Measurements from ENCODE around the gene ARID1B. TPM values are rescaled to one million over a fixed set of nuclear protein-coding genes. Genes with fewer than 3 reads are reported as not detected.
"Not testable (repeated sequence)": the region's sequence is repeated elsewhere in the genome, so short reads cannot be mapped to it uniquely, and the experiment has no call there.

ARID1B gene
- polyA plus RNA-seq, 5 donors: 76.6 to 100 (median 83.2) TPM

DNA sequence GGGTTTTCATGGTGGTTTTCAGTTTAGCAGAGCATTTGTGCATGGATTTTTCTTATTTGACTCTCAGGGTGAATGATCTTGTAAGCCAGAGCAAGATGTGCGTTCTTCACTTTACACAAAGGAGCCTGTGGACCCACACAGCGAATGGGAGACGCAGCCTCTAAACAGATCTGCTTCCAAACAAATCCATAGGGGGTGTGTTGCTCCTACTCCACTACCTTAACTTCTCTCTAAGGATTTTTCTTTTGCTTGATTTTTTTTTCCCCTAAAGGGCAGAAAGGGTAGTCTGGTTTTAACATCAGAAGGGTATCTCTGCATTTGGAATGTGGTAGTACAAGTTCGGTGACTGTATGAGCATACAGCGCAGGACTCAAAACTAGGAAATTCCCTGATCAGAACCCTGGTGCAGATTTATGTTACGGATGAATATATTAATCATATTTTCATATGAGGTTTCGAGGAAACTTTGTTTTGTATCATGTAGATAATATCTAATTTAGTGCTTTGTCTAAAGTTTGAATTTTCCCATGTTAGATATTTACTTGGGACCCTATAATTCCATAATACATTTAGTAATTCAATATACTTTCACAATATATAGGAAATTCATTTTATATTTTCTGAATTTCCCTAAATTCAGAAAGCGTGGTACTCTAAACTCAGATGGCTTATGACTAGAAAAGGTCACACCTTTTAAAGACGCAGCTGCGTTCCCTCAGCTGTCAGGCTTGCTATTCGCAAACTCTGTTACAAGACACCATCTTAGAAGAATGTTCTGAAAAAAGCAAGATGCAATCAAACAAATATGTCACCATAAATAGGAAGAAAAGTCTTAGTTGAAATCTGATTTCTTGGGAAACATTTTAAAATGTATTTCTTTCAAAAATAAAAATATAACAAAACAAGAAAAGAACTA, 349.3 kb downstream of the ARID1B start:
- DNase-seq: no peak

DNA sequence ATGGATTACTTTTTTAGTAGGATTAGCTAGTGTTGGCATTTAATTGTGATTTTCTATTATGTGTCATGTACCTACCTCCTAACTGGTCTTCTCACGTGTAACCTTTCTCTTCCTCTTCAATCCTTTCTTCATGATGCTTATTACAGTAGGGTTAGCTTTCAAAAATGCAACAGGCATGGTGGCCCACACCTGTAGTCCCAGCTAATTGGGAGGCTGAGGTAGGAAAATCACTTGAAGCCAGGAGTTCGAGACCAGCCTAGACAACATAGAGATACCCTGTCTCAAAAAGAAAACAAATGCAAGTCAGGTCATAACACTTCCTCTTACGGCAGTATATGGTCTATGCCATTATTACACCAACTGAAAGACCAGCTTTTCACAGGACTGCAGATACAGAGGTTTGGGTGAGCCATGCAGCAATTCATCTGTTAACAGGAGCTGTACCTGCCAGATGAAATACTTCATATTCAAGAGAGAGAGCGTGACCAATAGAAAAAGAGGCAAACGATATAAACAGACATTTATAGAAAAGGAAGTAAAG, 351.1 kb downstream of the ARID1B start:
- no peak for DNase-seq

DNA sequence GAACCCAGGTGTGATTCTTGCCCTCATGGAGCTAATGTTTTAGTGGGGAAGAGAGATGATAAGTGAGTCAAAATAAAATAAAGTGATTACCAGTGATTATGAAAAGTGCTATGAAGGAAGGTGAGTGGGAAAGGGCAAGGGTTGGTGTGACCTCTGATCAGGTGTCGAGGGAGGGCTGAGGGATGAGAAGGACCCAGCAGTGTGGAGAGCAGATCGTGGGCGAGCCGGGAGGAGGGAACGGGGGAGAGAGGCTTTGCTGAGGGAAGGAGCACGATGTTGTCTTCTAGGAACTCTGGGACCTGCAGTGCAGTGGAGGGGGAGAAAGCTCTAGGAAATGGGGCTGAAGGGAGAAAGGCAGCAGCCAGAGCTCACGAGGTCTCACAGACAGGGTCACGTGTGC, 354.1 kb downstream of the ARID1B start:
- no peak for DNase-seq

DNA sequence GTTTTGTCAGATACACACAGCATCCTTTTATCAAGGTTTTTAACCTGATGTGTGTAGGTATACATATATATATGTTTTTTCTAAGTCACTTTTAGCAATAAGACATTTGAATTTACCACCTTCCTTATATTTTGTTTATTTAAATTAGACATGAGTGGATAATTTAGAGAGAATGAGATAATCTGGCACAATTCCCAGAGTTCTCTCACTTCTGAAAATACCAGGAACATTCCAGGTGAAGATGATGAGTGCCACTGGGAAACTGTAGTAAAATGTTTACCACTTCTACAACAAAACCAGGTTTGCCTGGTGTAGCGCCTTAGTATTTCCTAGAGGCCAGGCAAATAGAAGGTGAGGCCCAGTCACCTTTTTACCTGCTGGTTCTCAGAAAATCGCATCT, 356.7 kb downstream of the ARID1B start:
- DNase-seq: no peak

DNA sequence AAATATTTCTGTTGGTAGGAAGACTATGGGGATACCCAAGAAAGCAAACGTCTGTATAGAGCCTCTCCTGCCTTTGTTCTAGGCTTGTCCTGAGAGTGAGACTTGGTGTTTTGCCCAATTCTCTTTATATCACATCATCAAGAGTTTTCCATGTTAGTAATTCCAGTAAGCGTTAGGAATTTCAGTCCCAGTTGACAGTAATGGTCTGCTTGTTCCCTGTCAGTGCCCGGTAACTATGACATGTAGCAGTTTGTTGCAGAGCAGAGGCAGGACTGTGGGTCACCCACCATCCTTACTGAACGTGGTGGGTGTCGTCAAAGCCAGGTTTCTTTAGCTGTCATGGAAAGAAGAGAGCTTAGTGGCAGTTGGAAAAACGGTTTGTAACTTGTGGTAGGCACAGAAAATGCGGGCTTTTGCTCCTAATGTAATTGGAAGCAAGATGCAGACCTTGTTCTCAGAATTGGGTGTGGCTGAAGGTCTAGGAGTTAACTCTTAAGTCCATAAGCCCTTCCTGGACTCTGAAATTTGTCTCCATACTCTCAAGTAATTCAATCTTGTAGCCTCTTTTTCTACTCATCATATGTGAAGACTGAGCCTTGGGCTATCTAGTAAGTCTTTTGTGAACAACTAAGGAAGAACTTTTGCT, 357.3 kb downstream of the ARID1B start:
- no peak for DNase-seq

DNA sequence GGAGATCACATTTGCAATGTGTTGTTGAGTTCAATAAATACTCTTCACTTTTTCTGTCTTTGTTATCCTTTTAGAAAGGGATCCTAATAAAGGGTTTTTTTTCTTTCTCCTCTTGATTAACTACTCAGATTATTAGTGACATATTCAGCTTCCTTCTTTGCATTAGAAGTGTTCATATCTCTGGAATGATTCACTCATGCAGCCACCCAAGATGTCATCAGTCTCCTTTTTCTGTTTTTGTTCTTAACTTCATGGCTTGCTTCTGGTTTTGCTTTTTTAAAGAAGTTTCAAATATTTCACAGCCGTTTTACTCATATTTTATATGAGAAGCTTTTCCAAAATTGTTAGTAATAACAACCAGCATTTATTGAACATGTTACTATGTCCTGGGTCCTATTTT, 358.5 kb downstream of the ARID1B start:
- no peak for DNase-seq

DNA sequence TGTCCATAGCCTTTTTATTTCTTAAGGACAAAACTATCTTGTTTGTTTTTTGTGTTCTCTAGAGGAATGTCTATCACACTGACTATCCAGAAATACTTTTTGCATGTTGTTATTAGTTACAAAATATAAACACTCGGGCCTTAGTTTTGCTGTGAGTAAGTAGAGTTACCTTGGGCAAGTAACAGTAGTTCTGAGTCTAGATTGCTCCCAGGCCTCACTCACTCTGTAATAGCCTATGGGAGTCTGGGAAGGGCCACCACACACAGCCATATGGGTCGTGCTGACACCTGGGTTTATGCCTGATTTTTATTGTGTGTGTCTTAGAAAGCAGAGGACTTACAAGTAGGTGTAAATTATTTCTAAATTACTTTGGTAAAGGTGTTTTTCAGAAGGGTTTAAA, 360.3 kb downstream of the ARID1B start:
- DNase-seq: no peak

DNA sequence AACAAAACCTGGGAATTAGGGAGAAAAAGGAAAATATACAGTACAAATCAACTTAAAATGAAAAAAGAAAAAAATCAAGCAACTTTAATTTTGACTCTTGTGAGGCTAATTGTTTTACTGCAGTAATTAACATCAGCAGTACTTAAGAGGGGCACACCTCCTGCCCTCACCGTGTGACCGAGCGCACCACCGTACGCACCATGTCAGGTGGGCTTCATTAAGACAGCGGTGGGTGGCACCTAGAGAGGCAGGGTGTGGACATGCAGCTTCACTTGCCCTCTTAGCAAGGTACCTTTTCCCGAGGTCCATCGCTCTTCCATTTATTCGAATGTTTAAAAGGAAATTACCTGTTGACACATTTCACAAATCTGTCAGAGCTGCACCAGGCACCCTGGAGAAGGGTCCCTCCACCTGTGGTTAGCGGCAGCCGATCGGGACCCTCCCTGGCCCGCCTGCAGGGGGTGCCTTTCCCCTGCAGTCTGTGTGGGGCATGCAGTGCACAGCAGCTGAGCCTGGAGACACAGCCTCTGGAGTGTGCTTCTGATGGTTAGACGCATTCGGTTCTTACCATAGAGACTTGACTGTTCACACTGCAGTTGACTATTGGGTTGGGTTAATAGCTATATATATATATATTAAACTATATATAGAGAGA, 362.0 kb downstream of the ARID1B start:
- DNase-seq: no peak

DNA sequence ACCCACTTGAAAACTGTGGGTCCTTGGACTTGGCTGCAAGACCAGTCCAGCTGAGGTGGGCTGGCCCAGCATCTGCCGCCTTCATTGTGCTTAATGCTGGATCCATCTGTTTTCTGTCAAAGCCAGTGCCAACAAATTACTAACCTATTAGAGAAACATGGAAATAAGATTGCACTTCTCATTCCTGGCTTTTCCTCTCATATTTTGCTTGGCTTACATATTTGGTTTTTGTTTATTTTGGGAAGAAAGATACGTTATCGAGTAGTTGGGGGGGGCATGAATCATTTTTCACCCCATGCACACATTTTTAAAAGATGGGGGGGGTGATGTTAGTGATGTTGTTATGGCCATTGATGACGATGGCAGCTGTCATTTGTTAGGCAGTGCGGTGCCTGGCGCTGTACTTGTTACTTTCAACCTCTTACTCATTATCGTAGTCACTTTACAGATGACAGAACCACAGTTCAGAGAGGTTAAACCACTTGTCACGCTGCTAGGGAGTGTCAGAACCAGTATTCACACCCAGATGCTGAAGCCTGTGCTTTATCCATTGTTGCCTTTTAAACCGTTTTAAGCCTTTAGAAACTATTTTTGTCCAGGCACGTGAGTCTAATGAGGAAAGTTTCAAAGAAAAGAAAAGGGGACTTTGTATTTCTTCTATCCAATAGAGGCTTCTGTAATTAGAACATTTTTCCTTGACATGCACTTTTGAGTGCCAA, 366.2 kb downstream of the ARID1B start:
- DNase-seq: peak; percentile 51 to 52

DNA sequence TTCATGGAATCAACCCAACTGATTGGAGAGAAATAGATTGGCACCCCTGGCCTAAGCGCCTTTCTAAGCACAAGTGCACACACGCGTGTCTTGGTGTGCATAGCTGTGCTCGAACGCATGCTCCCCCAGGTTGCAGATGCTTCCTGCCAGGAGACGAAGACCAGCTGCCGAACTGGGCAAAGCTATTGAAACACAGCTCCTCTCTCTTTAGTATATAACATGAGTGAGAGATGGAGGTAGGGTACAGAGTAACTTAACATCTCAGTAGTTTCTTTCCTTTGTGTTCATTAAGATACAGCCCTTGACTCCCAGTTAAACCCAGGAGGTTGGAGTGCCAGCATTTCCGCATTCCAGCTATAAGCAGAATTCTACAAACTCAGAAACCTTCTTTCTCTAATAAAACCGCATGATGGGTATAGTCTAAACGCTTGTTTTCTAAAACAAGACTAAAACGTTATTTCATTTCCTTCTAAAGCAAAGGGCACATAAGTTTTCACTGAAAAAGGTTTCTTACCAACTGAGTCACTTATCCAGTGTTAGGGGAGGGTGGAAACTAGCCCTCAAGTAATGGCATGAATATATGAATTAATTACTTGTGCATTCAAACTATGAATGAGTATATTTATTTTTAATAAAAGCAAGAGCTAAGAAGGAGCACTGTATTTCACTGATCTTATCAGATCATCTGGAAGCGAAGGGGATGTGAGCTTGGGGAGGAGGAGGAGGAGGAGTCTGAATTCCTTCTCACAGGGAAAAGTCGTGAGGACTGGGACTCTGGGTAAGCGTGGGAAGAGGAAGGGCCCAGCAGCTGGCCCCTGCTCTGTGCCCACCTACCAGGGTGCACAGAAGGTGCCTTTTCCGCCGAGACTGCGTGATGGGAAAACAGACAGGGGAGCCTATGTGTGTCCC, 367.0 kb downstream of the ARID1B start:
- peak in 1 of 2 donors; percentile 53 for DNase-seq

DNA sequence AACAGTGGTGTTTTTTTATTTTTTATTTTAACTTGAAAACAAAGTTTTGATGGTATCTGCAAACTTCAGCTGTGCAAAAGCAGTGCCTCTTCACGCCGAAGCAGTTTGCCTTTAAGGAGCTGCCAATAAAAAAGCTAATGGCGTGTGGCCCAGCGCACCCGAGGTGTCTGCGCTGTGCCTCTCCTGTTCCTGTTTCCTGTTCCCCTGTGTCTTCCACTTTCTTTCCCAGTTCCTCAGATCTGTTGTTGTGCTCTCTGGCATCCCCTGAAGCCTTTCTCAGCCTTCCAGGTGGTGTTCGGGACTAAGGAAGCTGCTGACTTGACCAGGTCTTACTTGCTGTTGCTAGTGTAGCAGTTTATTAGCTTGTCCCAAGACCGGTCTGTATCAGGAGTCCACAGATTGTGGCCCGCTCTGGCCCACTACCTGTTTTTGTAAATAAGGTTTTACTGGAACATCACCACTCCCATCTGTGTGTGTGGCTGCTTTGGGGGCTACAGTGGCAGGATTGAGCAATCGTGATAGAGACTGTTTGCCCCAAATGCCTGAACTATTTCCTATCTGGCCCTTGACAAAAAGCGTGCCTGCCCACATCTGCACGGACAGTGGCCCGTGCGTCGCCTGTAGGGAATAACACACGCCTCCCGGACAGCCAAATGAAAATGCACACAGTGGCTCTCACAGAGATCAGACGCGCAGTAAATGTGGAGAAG, 367.8 kb downstream of the ARID1B start:
- DNase-seq: no peak

DNA sequence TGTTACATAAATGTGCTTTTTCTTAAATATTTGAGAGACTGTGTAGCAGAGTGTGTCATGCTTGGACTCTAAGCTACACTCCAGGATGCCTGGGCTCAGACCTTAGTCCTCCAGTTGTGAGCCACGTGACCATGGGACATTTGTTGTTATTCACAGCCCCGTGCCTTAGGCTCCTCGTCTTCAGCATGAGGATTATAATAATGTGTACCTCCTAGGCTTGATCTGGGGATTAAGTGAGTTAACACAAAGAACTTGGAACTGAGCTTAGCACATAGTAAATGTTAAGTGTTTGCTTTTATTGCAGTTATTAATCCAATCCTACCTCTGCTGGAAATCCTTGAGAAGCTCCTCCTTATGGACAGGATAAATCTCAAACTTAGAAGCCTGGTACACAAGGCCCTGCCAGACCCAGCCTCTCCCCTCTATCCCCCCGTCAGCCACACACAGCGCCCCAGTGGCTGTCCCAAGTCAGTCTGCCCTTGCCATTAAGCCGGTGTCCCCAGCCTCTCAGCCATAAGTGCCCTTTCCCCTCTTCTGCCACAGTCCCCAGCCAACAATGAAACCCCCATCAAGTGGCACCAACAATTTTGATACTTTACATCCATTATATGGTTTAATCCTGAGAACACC, 368.6 kb downstream of the ARID1B start:
- no peak for DNase-seq

DNA sequence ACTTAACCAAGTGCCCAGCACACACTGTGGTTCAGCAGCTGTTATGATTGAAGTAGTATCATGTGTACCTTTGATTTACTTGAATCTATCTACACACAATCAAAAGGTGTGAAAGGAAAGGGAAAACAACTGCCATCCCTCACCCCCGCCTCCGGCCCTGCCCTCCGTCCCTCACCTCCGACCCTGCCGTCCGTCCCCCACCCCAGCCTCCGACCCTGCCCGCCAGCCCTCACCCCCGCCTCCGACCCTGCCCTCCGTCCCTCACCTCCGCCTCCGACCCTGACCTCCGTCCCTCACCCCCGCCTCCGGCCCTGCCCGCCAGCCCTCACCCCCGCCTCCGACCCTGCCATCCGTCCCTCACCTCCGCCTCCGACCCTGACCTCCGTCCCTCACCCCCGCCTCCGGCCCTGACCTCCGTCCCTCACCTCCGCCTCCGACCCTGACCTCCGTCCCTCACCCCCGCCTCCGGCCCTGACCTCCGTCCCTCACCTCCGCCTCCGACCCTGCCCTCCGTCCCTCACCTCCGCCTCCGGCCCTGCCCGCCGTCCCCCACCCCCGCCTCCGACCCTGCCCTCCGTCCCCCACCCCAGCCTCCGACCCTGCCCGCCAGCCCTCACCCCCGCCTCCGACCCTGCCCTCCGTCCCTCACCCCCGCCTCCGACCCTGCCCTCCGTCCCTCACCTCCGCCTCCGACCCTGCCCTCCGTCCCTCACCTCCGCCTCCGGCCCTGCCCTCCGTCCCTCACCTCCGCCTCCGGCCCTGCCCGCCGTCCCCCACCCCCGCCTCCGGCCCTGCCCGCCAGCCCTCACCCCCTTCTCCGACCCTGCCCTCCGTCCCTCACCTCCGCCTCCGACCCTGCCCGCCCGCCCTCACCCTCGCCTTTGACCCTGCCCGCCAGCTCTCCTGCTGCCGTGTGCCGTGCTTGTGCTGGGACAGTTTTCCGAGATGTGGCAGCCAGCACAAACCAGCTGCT, 370.2 kb downstream of the ARID1B start:
- not testable (repeated sequence) for DNase-seq

DNA sequence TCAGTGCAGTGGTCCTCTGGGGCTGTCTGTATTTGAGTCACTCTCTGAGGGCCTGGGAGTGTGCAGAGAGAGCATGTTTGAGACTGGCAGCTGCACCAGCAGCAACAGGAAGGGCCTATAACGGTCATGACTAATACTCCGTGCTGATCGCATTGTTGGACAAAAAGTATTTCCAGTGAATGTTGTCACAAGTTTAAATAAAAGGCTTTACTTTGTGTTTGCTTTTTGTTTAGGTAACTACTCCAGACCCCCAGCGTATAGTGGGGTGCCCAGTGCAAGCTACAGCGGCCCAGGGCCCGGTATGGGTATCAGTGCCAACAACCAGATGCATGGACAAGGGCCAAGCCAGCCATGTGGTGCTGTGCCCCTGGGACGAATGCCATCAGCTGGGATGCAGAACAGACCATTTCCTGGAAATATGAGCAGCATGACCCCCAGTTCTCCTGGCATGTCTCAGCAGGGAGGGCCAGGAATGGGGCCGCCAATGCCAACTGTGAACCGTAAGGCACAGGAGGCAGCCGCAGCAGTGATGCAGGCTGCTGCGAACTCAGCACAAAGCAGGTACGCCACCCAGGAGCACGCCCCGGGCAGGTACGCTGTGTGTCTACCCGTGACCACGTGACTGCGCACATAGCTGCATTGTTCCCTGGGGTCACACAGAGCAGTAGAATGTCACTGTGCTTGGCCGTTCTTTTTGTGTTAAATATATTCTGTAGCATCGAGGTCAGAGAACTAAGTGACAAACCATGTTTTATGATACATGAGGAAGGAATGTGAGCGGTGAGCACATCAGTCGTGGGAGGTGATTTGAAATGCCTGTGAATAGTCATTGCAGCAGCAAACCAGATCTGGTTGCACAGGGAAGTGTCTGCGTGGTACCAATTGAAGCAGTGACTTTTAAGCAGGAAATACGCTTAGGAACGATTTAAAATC, 371.5 kb downstream of the ARID1B start:
- DNase-seq: no peak

DNA sequence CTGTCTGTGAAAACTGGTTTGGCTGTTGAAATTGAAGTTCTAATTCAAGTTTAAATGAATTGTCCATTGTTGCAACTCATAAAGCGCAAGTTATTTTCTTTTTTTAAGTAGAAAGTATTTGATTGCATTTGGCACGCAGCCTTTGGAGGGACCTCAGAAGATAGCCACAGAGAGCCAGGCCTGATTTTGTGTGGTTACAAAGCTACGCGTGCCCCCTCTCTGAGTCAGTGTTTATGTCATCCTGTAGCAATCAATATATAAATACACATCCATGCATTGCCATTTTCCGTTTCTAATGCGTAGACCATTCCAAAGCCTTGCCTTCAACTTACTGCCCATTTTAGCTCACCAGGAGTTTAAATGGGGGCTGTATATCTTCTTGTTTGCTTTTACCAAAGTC, 372.9 kb downstream of the ARID1B start:
- DNase-seq: no peak

DNA sequence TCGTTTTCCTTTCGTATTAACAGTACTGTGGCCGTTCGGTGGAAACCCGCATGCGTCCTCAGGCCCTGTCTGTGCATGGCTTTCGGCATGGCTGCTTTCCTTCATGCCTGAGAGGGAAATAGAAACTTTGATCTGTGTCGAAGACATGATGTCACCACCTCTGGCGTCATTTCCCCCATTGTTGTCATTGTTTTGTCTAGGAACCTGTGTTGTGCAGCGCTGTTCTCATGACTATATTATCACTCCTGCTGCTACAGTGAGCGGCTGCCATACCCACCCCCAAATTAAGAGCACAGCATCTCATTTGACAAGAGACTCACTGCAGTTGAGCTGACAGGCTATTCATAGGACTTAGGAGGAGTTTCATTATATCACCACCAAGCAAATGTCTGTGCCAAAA, 373.9 kb downstream of the ARID1B start:
- no peak for DNase-seq

DNA sequence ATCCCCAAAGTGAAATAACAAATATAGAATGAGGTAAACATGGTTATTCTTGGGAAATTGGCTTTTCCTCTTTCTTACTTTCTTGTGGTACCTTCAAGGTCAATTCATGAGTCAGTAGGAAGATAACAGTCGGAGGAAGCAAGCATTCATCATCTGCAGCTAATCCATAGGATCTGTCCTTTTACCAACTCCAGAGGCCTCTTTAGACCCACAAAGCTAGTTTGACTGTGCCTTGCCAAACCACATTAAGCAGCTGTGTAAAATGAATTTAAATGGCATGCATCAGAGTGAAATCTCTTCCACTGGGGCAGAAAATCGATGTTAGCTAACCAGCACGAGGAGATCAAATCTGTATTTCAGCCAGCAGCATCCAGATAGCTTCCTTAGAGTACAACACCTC, 374.8 kb downstream of the ARID1B start:
- no peak for DNase-seq

All from right lung (tissue), 5 donors.